HG03060 (cell line): Measurements from ENCODE around the gene FMN1.
"Not testable (repeated sequence)": the region's sequence is repeated elsewhere in the genome, so short reads cannot be mapped to it uniquely, and the experiment has no call there.

Experiments used
- ATAC-seq: cut with Tn5 transposase; IDR thresholded peaks from one replicate; pipeline ENCODE4 v1.9.1; 2021; ENCODE audit warnings: low read depth, moderate number of reproducible peaks; ENCODE audit not compliant: unreplicated experiment

FMN1 gene

DNA sequence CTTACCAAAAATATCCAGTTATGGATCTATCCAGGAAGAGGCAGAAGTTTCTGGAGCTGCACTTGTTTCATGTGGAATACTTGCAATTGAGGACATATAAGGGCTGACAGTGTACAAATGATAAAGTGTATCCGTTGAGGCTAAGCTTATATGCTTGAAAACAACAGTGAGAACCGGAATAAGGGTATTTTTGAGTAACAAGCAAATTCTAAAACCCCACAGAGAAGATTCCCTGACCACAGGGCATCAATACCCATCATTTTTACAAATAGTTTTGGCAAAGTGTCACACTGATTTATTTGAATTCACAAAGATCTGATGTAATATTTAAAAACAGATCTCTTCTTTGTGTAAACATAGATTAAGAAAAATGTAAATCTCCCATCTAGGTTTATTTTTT, 208.4 kb downstream of the FMN1 start:
- no peak for ATAC-seq

DNA sequence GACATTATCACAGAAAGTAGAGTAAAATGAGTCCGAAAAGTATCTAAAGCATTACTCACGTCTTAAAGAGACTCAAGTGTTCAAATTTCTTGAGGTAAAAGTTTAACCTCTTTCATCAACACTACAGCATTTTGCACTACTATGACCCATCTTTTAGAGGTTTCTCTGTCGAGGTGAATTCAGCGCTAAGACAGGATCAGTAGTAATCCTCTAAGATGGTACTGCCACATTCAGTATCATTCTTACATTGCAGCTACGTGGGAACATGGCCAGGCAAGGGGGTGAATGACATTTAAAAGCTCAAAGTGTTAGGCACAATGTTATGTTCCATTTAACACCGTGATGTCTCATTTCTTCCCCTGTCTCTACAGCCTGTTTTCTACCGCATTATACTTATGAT, 210.8 kb downstream of the FMN1 start:
- no peak for ATAC-seq

DNA sequence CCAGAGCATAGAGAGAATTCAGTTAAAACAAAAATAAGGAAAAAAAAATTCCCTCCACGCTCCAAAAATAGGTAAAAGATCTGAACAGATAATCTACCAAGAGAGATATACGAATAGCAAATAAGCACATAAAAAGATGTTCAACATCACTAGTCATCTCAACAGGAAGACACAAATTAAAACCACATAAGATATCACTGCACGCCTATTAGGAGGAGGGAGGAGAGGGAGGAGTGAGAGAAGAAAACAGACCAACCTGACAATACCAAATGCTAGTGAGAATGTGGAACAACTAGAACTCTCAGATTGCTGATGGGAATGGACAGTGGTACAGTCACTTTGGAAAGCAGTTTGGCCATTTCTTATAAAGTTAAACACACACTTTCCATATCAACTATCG, 212.5 kb downstream of the FMN1 start:
- no peak for ATAC-seq

DNA sequence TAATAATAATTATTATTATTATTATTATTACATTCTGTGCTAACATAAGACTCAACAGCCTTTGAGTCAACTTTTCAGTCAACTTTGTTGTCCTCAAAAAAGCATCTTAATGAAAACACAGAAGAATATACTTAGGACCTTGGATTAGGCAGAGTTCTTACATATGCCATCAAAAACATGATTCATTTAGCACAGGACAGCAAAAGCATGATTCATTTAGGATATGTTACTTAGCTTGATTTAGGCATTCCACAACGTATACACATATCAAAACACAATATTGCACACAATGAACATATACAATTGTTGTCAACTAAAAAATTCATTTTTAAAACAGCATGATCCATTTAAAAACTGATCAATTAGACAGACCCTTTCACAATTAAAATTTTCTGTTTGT, 213.0 kb downstream of the FMN1 start:
- no peak for ATAC-seq

DNA sequence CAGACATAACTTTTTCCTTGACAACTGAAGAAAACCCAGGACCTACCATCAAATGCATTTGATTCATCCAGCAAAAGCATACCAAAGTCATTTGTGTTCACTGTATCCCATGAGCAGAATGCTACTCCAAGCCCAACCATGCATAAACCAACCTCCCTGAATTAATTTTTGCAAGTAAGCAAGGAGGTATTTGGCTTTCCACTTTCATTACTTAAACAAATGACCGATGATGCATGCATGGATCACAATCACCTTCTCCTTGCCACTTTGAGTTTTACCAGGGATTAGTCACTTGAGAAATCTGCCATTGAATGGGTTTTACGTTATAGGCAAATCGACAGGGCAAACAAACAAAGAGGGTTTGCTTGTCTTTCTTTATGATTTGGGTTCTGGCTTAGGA, 214.8 kb downstream of the FMN1 start:
- no peak for ATAC-seq

DNA sequence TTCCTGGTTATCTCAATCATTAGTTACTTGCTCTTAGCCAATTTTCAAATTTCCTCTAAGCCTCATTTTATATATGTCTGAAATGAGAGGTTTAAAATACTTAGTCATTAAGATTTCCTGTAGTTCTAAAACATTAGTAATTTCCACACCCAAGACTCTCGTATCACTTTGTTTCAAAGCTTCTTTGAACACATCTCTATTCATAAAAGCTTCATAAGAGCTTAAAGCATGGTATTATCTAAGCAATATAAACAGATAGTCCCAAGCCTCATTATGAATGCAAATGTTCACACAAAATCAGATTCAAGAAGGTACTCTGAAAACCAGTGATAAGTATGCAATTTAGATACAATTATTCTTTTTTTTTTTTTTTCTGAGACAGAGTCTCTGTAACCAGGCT, 217.0 kb downstream of the FMN1 start:
- ATAC-seq, result no peak

DNA sequence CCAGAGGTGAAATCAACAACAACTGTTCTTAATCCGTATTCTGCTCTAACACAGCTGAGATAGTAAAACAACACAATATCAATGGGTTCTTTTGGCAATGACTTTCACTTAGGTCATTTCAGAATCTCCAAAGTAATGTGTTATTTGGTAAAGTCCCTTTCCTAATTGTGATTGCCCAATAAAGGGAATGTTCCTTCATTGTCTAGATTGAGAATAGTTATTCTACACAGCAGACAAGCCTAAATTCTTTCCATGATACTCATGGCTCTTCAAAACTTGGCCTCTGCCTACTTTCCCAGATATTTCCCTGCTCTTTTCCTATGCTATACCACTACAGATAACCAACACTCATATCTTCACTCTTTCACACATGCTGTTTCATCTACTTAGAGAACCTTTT, 219.8 kb downstream of the FMN1 start:
- no peak for ATAC-seq

DNA sequence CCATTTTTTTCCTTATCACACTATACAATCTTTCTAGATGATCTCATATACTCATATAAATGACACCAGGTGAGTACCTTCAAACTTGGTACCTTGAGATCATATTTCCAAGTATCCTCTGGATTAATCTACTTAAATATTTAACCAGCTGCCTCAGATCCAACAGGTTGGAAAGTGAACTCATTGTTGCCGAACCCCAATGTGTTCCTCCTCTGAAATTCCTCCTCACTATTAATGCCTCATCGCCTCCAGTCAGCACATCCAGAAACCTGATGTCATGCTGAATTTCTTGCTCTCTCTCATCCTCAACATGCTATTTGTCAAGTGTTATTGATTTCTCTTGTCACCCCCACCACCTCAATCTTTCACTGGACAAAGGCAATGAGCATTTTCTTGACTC, 221.8 kb downstream of the FMN1 start:
- ATAC-seq, result no peak

DNA sequence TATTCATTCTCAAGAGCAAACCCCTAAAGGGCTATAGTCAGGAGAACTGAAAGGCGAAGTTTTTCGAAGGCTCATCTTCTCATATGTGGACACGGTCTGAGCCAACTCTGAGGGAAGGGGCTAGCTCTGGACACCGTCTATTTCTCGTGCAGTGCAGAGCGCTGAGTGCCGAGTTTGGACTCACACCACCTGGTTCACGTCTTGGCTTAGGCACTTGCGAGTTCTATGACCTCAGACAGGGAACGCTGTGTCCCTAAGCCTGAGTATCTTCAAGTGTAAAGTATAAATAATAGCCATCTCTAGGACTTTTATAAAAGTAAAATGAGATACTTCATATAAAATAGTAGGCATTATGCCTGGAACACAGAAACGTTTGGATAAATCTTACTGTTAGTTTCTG, 223.7 kb downstream of the FMN1 start:
- no peak for ATAC-seq

DNA sequence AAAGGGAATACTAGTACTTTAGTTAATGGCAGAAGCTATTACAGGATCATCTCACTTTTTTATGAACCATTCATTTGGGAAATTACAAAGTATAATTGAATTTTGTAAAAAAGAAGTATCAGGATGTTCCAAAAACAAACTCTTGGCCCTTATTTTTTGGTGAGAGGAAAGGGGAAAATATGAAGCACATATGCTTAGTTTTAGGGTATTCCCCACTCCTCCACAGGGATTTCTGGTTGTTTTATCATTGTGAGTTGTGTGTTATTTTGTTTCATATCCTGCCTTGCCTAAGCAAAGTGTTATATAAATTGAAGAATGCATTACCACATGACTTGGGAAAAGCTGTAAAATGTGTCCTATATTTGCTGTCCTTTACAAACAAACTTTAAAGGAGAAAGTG, 227.0 kb downstream of the FMN1 start:
- ATAC-seq, result no peak

DNA sequence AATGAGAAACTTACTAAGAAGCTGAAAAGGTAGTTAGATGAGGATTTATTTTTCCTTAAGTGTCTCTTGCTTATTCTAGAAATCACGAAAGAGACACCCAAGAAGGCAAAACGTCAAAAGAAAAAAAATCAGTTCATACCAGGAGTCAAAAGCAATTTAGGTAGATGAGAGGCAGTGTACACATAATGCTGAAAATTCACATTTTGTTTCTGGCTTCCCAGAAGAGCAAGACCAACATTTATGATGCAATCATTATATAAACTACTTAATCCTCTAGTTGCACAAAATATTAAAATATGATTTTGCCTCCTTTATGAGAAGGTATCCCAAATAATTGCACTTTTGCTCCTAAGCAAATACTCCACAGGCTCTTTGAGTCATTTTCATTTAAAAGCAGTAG, 228.0 kb downstream of the FMN1 start:
- ATAC-seq, result no peak

DNA sequence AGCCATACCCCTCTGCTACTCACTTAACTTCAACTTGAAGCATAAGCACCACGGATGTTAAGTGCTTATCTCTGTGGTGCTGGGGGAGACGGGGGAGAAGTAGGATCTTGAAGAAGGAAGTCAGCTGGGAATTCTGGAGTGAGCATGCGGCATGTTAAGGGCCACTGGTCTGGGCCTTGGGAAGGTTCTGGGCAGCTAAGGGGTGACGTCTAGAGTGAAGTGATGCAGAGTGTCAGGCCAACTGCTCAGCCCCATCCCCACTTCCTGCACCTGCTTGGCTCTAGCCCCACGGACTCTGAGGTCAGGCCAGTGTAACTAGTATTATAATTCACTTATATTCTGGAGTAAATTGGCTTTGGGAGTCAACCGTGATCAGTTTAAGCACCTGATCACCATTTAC, 228.6 kb downstream of the FMN1 start:
- no peak for ATAC-seq

DNA sequence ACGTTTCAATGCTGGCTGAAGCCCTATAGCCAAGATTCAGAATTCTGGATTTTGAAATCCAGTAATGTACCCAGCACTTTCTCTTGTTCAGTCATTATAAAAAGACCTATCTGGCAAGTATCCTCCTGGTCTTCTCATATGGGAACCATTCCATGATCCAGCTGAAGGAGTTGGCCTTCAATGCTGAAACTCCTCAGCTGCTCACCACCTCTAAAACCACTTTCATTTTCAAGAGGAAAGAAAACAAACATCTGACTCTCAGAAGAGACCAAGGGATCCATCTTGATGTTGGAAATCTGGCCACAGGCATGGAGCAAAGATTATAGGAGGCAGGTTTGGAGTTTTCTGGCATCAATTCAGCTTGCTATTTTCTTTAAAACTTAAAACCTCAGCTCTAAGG, 235.4 kb downstream of the FMN1 start:
- no peak for ATAC-seq

DNA sequence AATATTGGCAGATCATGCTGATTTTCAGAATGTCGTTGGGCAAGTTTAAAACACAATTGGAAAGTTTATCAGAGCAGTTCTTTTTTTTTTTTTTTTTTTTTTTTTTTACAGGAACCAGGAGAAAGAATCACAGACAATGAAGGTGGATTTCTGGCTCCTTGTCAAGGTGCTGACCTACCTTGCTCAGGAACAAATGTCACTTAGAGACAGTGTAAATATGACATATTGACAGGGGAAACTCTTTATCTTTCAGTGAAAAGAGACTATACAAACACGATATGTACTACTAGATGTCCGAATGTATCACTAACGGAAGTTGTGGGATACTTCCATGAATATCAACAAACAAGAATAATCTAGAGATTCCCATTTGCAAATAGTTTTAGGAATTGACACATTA, 237.3 kb downstream of the FMN1 start:
- no peak for ATAC-seq

DNA sequence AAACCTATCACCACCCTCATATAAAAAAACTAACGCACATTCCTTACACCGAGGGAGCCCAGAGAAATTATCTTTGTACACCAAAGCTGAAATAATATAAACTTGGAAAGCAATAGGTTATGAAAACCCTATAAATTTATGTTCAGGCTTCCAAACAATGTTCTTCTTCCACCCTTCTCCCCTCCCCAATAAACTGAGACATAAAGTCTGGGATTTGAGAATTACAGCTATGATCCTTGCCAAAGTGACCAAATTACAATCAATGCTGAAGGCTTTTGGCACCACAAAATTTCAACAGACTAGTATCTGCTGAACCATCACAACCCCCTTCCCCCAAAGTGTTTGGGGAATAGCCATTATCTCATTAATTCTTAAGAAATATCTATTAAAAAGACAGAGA, 237.8 kb downstream of the FMN1 start:
- ATAC-seq, result no peak

DNA sequence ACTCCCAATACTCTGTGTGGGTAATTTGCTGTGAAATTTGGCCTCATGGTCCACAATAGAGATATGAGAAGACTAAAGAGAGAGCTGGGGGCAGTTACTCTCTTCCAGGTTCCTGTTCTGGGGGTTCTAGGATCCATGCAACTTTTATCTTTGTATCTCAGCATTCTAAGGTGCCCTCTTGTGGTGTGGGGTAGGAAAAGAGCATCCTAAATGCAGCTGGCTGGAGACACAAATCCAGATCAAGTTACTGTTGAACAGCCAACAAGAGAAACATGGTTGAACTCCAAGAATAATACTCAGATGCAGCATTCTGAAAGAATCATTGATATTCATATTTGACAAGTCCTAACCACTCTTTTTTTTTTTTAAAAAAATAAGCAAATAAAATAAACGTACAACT, 238.5 kb downstream of the FMN1 start:
- ATAC-seq, result no peak

DNA sequence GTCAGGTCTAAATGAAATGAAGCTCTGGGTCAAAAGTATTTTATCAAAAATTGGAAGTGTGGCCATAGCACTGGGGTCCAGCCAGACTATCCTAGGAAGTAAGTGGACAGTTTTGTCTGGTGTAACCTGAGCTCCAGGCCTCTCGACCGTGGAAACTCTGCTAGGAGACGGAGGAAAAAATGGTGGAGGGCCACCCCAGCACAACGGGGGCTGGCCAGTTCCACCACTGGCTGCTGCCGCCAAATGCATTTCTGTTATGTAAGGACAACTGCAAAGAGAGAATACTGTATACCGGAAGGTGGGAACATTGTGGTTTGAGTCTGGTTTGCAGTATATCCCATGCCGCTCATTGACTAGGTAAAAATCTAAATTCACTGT, 241.0 kb downstream of the FMN1 start:
- no peak for ATAC-seq

DNA sequence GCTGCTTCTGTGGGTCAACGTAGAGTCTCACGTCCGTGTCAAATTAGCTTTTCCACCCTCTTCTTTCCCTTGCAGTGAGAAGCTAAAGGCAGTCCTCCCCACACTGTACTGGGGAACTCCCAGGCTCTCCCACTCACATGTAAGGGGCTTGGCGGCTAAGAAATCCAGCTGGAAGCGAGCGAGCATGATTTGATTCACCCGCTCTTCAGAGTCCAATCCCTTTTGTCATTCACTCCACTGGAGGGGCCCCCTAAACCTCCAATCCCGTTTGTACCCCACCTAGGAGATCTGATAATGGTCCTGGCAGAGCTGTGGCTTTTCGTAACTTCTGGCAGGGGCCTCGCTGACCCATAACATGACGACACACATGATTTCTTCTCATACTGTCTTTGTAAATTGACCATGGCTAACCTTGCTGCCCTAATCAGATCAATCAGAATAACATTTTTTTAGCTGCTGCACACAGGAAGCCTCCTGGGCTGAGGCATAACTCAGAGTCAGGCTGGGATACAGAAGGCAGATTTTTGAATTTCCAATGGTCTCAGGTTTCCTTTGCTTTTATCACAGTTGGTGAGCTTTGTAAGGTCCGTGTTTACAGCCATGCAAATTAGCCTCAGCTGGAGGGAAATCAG, 241.5 kb downstream of the FMN1 start:
- ATAC-seq, result no peak

DNA sequence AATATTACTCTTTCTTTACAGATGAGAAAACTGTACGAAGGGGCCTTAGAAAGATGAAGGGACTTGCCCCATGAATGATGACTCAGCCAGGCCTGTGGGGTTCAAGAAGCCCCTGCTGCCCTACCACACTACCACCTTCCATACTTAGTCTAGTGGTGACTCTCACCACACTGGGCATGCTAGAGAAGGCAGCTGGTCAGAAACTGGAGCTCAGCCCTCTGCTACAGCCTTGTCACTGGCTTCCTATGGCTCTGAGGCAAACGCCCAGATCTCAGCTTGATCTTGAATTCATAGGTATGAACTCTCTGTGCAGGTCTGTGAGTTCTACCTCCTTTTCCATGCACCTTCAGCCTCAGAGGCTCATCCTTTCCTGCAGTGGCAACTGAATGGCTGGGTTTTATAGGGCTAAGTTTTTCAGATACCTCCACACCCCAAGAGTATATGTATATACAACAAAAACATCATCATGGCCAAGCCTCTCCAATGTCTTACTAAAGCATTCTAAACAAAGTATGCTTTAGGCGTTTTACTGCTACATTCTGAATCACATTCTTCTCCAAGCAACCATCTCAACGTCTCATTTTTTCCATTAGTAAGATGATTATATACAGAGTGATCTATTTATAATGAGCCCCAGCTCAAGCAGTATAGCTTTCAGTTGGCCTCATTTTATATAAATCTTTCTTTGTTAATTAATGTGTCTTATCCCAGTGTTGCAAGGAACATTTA, 242.6 kb downstream of the FMN1 start:
- ATAC-seq, result no peak

DNA sequence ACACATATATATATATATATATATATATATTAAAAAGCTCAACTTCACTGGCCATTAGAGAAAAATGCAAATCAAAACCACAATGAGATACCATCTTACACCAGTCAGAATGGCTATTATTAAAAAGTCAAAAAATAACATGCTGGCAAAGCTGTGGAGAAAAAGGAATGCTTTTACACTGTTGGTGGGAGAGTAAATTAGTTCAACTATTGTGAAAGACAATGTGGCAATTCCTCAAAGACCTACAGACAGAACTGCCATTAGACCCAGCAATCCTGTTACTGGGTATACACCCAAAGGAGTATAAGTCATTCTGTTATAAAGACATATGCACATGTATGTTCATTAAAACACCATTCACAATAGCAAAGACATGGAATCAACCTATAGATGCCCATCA, 244.5 kb downstream of the FMN1 start:
- ATAC-seq, result not testable (repeated sequence)

DNA sequence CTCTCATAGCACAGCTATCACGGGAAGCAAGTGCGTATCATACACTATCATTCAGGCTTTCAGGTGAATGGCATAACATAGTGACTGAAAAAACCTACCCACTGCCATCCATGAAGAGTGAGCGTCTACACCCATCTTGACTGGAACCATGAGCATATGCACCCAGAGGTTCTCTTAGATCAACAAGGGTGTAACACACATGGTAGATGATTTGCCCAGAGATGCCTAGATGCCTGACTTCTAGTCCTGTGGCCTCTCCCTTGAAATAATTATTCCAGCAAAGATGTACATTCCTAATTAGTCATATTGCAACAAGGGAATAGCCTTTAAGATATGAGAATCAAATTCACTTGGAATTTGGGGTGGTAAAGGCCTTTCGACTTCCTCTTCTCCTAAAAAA, 248.3 kb downstream of the FMN1 start:
- no peak for ATAC-seq

DNA sequence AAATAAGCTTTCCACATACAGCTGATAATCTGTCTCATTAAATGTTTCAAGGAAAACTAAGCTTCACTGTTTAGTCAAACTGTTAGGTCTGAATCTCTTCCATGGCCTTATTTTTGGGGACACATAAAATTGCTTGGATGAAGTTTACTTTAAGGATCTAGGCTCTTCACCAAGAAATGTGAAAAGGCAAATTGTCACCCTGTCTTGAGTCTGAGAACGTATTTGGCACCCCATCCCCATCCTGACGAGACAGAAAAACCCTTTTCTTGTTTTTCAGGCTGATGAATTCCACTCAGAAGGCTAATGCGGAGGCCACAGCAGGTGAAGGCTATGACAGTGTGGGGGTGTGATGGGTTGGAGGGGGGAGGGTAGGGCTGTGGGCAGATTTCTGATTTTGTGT, 250.1 kb downstream of the FMN1 start:
- ATAC-seq, result no peak

DNA sequence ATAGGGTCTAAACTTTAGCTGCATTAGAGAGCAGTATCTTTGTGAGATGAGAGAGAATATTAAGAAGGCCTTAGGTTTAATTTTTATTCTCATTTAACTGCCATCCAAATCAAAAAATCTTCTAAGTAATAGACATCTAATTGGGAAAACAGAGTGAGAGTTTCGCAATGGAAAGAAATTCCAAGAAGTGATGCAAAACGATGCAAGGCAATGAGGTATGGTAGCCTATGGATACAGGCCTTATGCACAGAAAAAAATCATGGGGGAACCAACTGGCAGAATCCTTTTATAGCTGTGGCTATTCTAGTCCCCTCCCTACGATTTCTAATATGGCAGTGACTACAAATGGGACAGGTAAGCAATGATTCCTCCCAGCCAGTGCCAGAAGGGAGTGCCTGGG, 250.8 kb downstream of the FMN1 start:
- ATAC-seq, result no peak
